ENCODE measurements around the gene TOGARAM2.
"Not testable (repeated sequence)": the region's sequence is repeated elsewhere in the genome, so short reads cannot be mapped to it uniquely, and the experiment has no call there.

TOGARAM2 gene

GRCh38 chr2:29072971-29073725, 92.0 kb downstream of the TOGARAM2 start:
- H3K9ac ChIP-seq (ENCODE audit: low read length), result no peak overlapping the region

DNA sequence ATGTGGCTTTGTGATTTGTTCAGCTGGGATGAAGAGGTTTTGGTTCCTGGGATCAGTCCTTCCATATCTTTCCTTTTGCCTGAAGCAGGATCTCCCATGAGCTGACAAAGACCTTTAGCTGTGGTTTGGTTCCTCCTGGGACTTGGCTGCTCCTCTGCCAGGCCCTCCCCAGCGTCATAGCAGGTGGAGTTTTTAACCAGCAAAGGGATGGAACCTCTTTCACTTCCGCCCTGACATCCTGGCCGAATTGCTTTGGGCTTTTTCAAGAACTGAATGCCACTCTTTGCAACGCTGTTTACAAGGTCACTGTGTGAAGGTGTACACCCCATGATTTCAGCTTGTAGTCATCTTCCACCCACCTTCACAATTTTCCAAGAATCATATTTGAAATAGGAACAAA, 92.8 kb downstream of the TOGARAM2 start:
- H3K9ac ChIP-seq (ENCODE audit: low read length), result no peak overlapping the region
- no peak overlapping the region for H3K4me3 ChIP-seq (ENCODE audit: low read length)
- H3K4me1 ChIP-seq (ENCODE audit: control insufficient read depth, low read depth, low read length), result no peaks in the 10 kb centered on the region
- no peaks in the 10 kb centered on the region for H3K36me3 ChIP-seq (ENCODE audit: control insufficient read depth, low read depth, low read length)
- no peak overlapping the region for H3K27ac ChIP-seq (ENCODE audit: low read length)
- H3K27me3 ChIP-seq (ENCODE audit: control insufficient read depth, insufficient read depth, low read length), result no peaks in the 10 kb centered on the region
- no peaks in the 10 kb centered on the region for H3K9me3 ChIP-seq (ENCODE audit: control insufficient read depth, low read depth, low read length)

More at GRCh38 chr2:29072971-29073725, 92.0 kb downstream of the TOGARAM2 start:
- Histone ChIP-seq H3K4me3 (ENCODE audit: low read length) (no peak overlapping the region), H3K27me3 (ENCODE audit: control insufficient read depth, insufficient read depth, low read length) (no peaks in the 10 kb centered on the region), H3K27ac (ENCODE audit: low read length) (no peak overlapping the region), H3K9me3 (ENCODE audit: control insufficient read depth, low read depth, low read length) (no peaks in the 10 kb centered on the region), H3K36me3 (ENCODE audit: control insufficient read depth, low read depth, low read length) (no peaks in the 10 kb centered on the region), H3K4me1 (ENCODE audit: control insufficient read depth, low read depth, low read length) (no peaks in the 10 kb centered on the region)

DNA sequence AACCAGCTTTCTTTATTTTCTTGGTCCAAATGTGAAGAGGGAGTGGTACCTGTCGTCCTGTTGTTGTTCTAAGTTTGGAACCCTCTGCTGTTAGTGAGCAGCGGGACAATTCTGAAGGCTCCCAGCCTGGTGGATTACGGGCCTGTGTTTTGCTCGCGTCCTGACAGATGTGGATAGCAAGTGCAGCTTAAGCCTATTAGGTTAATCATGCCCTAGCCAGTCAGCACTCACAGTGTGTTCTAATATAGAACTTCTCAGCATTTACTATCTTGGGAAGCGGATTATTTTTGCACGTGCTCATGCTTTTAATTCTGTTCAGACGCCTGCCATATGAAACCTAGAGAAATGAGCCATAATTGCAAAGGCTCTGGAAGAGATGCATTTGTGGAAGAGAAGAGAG, 93.3 kb downstream of the TOGARAM2 start, which contains the start of gene PCARE:
TSS of gene PCARE (minus strand) at position 113 of the 400 bp plus-strand sequence. CDS start 262 bp downstream, outside the sequence.
- H3K4me3 ChIP-seq (ENCODE audit: low read length), result no peak within 1 kb of the TSS
- no peaks in the 10 kb centered on the region for H3K4me1 ChIP-seq (ENCODE audit: control insufficient read depth, low read depth, low read length)
- no peaks in the 10 kb centered on the region for H3K9me3 ChIP-seq (ENCODE audit: control insufficient read depth, low read depth, low read length)
- no peaks in the 10 kb centered on the region for H3K27me3 ChIP-seq (ENCODE audit: control insufficient read depth, insufficient read depth, low read length)
- H3K27ac ChIP-seq (ENCODE audit: low read length), result no peak within 1 kb of the TSS
- no peaks in the 10 kb centered on the region for H3K36me3 ChIP-seq (ENCODE audit: control insufficient read depth, low read depth, low read length)
- no peak within 1 kb of the TSS for H3K9ac ChIP-seq (ENCODE audit: low read length)

GRCh38 chr2:29075894-29076705, 95.0 kb downstream of the TOGARAM2 start:
- no peaks in the 10 kb centered on the region for H3K36me3 ChIP-seq (ENCODE audit: control insufficient read depth, low read depth, low read length)
- no peak overlapping the region for H3K4me3 ChIP-seq (ENCODE audit: low read length)
- H3K4me1 ChIP-seq (ENCODE audit: control insufficient read depth, low read depth, low read length), result no peaks in the 10 kb centered on the region
- no peak overlapping the region for H3K9ac ChIP-seq (ENCODE audit: low read length)
- no peak overlapping the region for H3K27ac ChIP-seq (ENCODE audit: low read length)
- no peaks in the 10 kb centered on the region for H3K27me3 ChIP-seq (ENCODE audit: control insufficient read depth, insufficient read depth, low read length)
- peaks cover 3% of the 10 kb centered on the region for H3K9me3 ChIP-seq (ENCODE audit: control insufficient read depth, low read depth, low read length)

GRCh38 chr2:29079887-29080286, 98.8 kb downstream of the TOGARAM2 start:
- Histone ChIP-seq H3K9me3 (ENCODE audit: control insufficient read depth, low read depth, low read length) (peaks cover 3% of the 10 kb centered on the region), H3K27me3 (ENCODE audit: control insufficient read depth, insufficient read depth, low read length) (no peaks in the 10 kb centered on the region), H3K27ac (ENCODE audit: low read length) (no peak overlapping the region), H3K4me3 (ENCODE audit: low read length) (no peak overlapping the region), H3K36me3 (ENCODE audit: control insufficient read depth, low read depth, low read length) (no peaks in the 10 kb centered on the region), H3K4me1 (ENCODE audit: control insufficient read depth, low read depth, low read length) (no peaks in the 10 kb centered on the region), H3K9ac (ENCODE audit: low read length) (no peak overlapping the region)

GRCh38 chr2:29080886-29081743, 100.0 kb downstream of the TOGARAM2 start:
- Histone ChIP-seq H3K4me3 (ENCODE audit: low read length) (no peak overlapping the region), H3K27me3 (ENCODE audit: control insufficient read depth, insufficient read depth, low read length) (no peaks in the 10 kb centered on the region), H3K9ac (ENCODE audit: low read length) (no peak overlapping the region), H3K9me3 (ENCODE audit: control insufficient read depth, low read depth, low read length) (peaks cover 3% of the 10 kb centered on the region), H3K27ac (ENCODE audit: low read length) (no peak overlapping the region), H3K4me1 (ENCODE audit: control insufficient read depth, low read depth, low read length) (no peaks in the 10 kb centered on the region), H3K36me3 (ENCODE audit: control insufficient read depth, low read depth, low read length) (no peaks in the 10 kb centered on the region)

- H3K9me3 ChIP-seq (ENCODE audit: control insufficient read depth, low read depth, low read length), result peaks cover 3% of the 10 kb centered on the region
- H3K36me3 ChIP-seq (ENCODE audit: control insufficient read depth, low read depth, low read length), result no peaks in the 10 kb centered on the region
- no peak overlapping the region for H3K9ac ChIP-seq (ENCODE audit: low read length)
- no peak overlapping the region for H3K27ac ChIP-seq (ENCODE audit: low read length)
- no peaks in the 10 kb centered on the region for H3K4me1 ChIP-seq (ENCODE audit: control insufficient read depth, low read depth, low read length)
- H3K27me3 ChIP-seq (ENCODE audit: control insufficient read depth, insufficient read depth, low read length), result no peaks in the 10 kb centered on the region
- H3K4me3 ChIP-seq (ENCODE audit: low read length), result no peak overlapping the region
Measured at GRCh38 chr2:29082804-29083495, 101.9 kb downstream of the TOGARAM2 start.

- Histone ChIP-seq H3K4me3 (ENCODE audit: low read length) (no peak overlapping the region), H3K27me3 (ENCODE audit: control insufficient read depth, insufficient read depth, low read length) (no peaks in the 10 kb centered on the region), H3K9ac (ENCODE audit: low read length) (no peak overlapping the region), H3K27ac (ENCODE audit: low read length) (no peak overlapping the region), H3K36me3 (ENCODE audit: control insufficient read depth, low read depth, low read length) (no peaks in the 10 kb centered on the region), H3K4me1 (ENCODE audit: control insufficient read depth, low read depth, low read length) (no peaks in the 10 kb centered on the region), H3K9me3 (ENCODE audit: control insufficient read depth, low read depth, low read length) (peaks cover 3% of the 10 kb centered on the region)
Measured at GRCh38 chr2:29084554-29084953, 103.5 kb downstream of the TOGARAM2 start.

- not testable (repeated sequence) for H3K36me3 ChIP-seq (ENCODE audit: control insufficient read depth, low read depth, low read length); H3K27me3 ChIP-seq (ENCODE audit: control insufficient read depth, insufficient read depth, low read length); H3K27ac ChIP-seq (ENCODE audit: low read length); H3K4me1 ChIP-seq (ENCODE audit: control insufficient read depth, low read depth, low read length); H3K4me3 ChIP-seq (ENCODE audit: low read length); H3K9ac ChIP-seq (ENCODE audit: low read length); H3K9me3 ChIP-seq (ENCODE audit: control insufficient read depth, low read depth, low read length)
Measured at GRCh38 chr2:29090311-29090710, 109.2 kb downstream of the TOGARAM2 start.

DNA sequence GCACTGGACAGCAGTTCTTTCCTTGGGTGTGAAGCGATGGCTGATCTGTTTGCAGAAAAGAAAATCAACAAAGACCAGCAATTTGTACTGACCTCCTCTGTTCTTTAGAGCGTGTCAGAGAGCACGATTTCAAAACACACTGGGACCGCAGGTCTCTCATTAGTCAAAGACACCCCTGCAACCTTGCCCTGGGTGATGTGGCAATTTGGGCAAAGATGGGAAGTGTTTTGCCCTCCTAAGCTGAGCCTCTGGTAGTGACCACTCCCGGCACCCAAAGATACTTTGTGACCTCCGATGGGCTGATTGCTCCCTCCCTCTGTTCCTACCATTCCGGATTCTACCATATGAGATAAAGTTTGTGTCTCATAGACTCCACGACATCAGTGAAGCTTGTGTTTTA, 115.9 kb downstream of the TOGARAM2 start:
- Histone ChIP-seq H3K4me1 (ENCODE audit: control insufficient read depth, low read depth, low read length) (no peaks in the 10 kb centered on the region), H3K9ac (ENCODE audit: low read length) (no peak overlapping the region), H3K4me3 (ENCODE audit: low read length) (no peak overlapping the region), H3K9me3 (ENCODE audit: control insufficient read depth, low read depth, low read length) (no peaks in the 10 kb centered on the region), H3K36me3 (ENCODE audit: control insufficient read depth, low read depth, low read length) (no peaks in the 10 kb centered on the region), H3K27ac (ENCODE audit: low read length) (no peak overlapping the region), H3K27me3 (ENCODE audit: control insufficient read depth, insufficient read depth, low read length) (no peaks in the 10 kb centered on the region)

DNA sequence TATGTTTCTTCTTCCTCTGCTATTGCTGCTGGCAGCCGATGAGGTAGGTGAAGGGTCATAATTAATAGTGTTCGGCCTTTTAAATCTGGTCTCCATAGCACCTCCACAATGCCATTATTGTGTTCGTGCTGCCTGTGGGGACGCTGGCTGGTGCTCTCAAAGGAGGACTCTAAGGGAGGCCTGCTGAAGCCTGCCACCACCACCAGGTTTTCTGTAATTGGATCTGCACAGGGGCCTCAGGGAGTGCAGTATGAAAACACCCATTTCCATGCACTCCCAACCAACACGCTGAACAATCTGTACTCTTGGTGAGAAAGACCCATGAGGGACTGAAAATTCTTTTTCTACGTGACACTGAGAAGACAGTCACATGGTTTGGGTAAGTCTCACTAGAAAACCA, 116.5 kb downstream of the TOGARAM2 start:
- Histone ChIP-seq H3K4me1 (ENCODE audit: control insufficient read depth, low read depth, low read length) (no peaks in the 10 kb centered on the region), H3K9ac (ENCODE audit: low read length) (no peak overlapping the region), H3K4me3 (ENCODE audit: low read length) (no peak overlapping the region), H3K27me3 (ENCODE audit: control insufficient read depth, insufficient read depth, low read length) (no peaks in the 10 kb centered on the region), H3K9me3 (ENCODE audit: control insufficient read depth, low read depth, low read length) (no peaks in the 10 kb centered on the region), H3K36me3 (ENCODE audit: control insufficient read depth, low read depth, low read length) (no peaks in the 10 kb centered on the region), H3K27ac (ENCODE audit: low read length) (no peak overlapping the region)
